Psoas muscle (tissue), 8 donors: Measurements from ENCODE around the gene MXRA7. TPM values are rescaled to one million over a fixed set of nuclear protein-coding genes. Genes with fewer than 3 reads are reported as not detected.

Source experiments
- ATAC-seq, 4 donors: fragments of 200-7000 bp; cut with Tn5 transposase; one replicate each; pipeline ENCODE4 v1.9.1; 2020; ENCODE audit warnings: moderate library complexity in 3 of 4, mild to moderate bottlenecking in 2 of 4
- DNase-seq, 2 donors: peaks; one replicate each; pipeline ENCODE4 v3.0.0-alpha.2; 2020
- H3K27ac ChIP-seq: fragments of 200-600 bp; one replicate; pipeline ENCODE4 v1.8.0; 2022
- H3K27me3 ChIP-seq, 3 donors: fragments of 200-600 bp in 1 of 3; one replicate each; pipeline versions ENCODE4 v1.6.1 to v1.8.0; 2013 to 2022; ENCODE audit warnings: low read length in 2 of 3, mild to moderate bottlenecking in 2 of 3, moderate library complexity in 1 of 3; ENCODE audit not compliant: insufficient read depth in 3 of 3
- H3K36me3 ChIP-seq, 2 donors: fragments of 200-600 bp in 1 of 2; one replicate each; pipeline versions ENCODE4 v1.6.1 to v1.8.0; 2013 to 2022; ENCODE audit warnings: low read depth in 1 of 2, mild to moderate bottlenecking in 1 of 2, moderate library complexity in 1 of 2; ENCODE audit not compliant: insufficient read depth in 1 of 2
- H3K4me1 ChIP-seq: fragments of 200-600 bp; one replicate; pipeline ENCODE4 v1.8.0; 2022
- H3K4me3 ChIP-seq: fragments of 200-600 bp; one replicate; pipeline ENCODE4 v1.8.0; 2022; ENCODE audit warnings: mild to moderate bottlenecking
- H3K9me3 ChIP-seq: fragments of 200-600 bp; one replicate; pipeline ENCODE4 v1.8.0; 2022
- WGBS, 3 donors: extraction: QIAGEN DNeasy Blood & Tissue Kit; methylation state at CpG; one replicate each; pipeline versions ENCODE4 v1.1.6 to v1.1.7; 2013; 5-methylcytosine and 5-hydroxymethylcytosine counted together
- intact Hi-C, 2 donors: fragments of 100-400 bp; cut with DNase I; formaldehyde crosslinking; loops; one replicate each; pipeline versions ENCODE4 v1.11.0 to v1.14.2; 2022
- polyA plus RNA-seq, 3 donors: library from polyadenylated mRNA; stranded (reverse); fragments of 200-250 nt; gene quantifications; one replicate each; pipeline ENCODE4 v1.2.3, GENCODE V29; 2013
- total RNA-seq, 4 donors: library from RNA; stranded (reverse); fragmentation: NEBNext Ultra II Directional in 2 of 4; extraction: Animal tissue kit (Norgen Biotek cat#: 25700) in 2 of 4; gene quantifications; one replicate each; pipeline versions ENCODE4 v1.2.1 to v1.2.4, GENCODE V29; 2021 to 2023
- TF ChIP-seq, protein P1 (sequence below): fragments of 200-600 bp; IDR thresholded peaks from one replicate; pipeline ENCODE4 v1.8.0; 2022; ENCODE audit warnings: antibody characterized with exemption
- donor health status: healthy with polysubstance abuse.
- donor health status: DM: no; HTN: no; CAD: no; lungs with moderate emphysema.
- donor health status: Bipolar disorder and iron deficiency.
- donor health status: healthy.
- donor health status: DM: yes; HTN: yes; CAD: no.
- donor health status: DM: no; HTN: no; CAD: no.
- donor health status: DM: no; HTN: no; CAD: no.
- donor health status: DM: yes; HTN: yes; CAD: no.

MXRA7 gene
- total and polyA plus RNA-seq, 7 donors: 34.6 to 75.1 (median 43.2) TPM

DNA sequence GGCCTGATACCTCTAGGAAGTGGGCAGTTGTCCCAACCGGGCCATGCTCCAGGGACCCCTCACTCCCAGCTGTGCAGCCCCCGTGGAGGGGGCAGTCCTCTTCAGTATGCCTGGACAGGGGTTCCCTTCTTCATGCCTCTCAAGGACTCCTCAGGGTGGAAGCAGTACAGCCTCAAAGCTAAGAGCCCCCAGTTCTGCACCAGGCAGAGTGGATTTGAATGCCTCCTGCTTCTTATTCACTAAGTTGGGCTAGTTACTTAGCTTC lies 43.3 kb downstream of the MXRA7 start:
- Histone ChIP-seq H3K4me3 (no peak overlapping the region), H3K27ac (no peak overlapping the region), H3K36me3 (no peaks in the 10 kb centered on the region), H3K9me3 (no peaks in the 10 kb centered on the region), H3K4me1 (peaks cover 2% of the 10 kb centered on the region), H3K27me3 (peaks cover 0 to 1% (median 0%) of the 10 kb centered on the region in 3 donors)
- 41 to 44% (median 42%) methylated on average over 2 of the region's 2 CpGs for WGBS, 3 donors
- intact Hi-C loops: no loop called here
- DNase-seq: no peak
- TF ChIP-seq, protein P1, sequence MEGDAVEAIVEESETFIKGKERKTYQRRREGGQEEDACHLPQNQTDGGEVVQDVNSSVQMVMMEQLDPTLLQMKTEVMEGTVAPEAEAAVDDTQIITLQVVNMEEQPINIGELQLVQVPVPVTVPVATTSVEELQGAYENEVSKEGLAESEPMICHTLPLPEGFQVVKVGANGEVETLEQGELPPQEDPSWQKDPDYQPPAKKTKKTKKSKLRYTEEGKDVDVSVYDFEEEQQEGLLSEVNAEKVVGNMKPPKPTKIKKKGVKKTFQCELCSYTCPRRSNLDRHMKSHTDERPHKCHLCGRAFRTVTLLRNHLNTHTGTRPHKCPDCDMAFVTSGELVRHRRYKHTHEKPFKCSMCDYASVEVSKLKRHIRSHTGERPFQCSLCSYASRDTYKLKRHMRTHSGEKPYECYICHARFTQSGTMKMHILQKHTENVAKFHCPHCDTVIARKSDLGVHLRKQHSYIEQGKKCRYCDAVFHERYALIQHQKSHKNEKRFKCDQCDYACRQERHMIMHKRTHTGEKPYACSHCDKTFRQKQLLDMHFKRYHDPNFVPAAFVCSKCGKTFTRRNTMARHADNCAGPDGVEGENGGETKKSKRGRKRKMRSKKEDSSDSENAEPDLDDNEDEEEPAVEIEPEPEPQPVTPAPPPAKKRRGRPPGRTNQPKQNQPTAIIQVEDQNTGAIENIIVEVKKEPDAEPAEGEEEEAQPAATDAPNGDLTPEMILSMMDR: no peak
- ATAC-seq: no peak

- 56 to 68% (median 61%) methylated on average over 3 of the region's 3 CpGs for WGBS, 3 donors
- DNase-seq (no peak), ATAC-seq (no peak)
- Histone ChIP-seq H3K27me3 (no peaks in the 10 kb centered on the region), H3K4me1 (peaks cover 5% of the 10 kb centered on the region), H3K27ac (no peak overlapping the region), H3K36me3 (no peaks in the 10 kb centered on the region), H3K9me3 (no peaks in the 10 kb centered on the region), H3K4me3 (no peak overlapping the region)
- intact Hi-C loops: no loop called here
- TF ChIP-seq, protein P1: no peak
Measured at GRCh38 chr17:76660656-76661042, 50.1 kb downstream of the MXRA7 start.

- Histone ChIP-seq H3K27me3 (no peaks in the 10 kb centered on the region), H3K4me1 (peaks cover 5% of the 10 kb centered on the region), H3K9me3 (no peaks in the 10 kb centered on the region), H3K4me3 (no peak overlapping the region), H3K36me3 (no peaks in the 10 kb centered on the region), H3K27ac (no peak overlapping the region)
- TF ChIP-seq, protein P1: no peak
- 42 to 57% (median 45%) methylated on average over 13 of the region's 13 CpGs for WGBS, 3 donors
- ATAC-seq (peak in 2 of 4 donors; percentile 54 to 60), DNase-seq (no peak)
- intact Hi-C loops: no loop called here
Measured at GRCh38 chr17:76659928-76660655, 50.7 kb downstream of the MXRA7 start.

- Histone ChIP-seq H3K27ac (no peak overlapping the region), H3K9me3 (no peaks in the 10 kb centered on the region), H3K27me3 (no peaks in the 10 kb centered on the region), H3K4me1 (peaks cover 5% of the 10 kb centered on the region), H3K4me3 (no peak overlapping the region), H3K36me3 (no peaks in the 10 kb centered on the region)
- TF ChIP-seq, protein P1: no peak
- ATAC-seq (no peak), DNase-seq (no peak)
- intact Hi-C loops: no loop called here
- 69 to 75% (median 75%) methylated on average over 5 of the region's 5 CpGs for WGBS, 3 donors
Measured at GRCh38 chr17:76658242-76658662, 52.5 kb downstream of the MXRA7 start.
